Sigmoid colon (tissue), 7 donors: ENCODE data around the gene OTUB2. TPM values are rescaled to one million over a fixed set of nuclear protein-coding genes. Genes with fewer than 3 reads are reported as not detected.

Experiments used
- DNase-seq: peaks from one replicate; pipeline ENCODE4 v3.0.0-alpha.2; 2019
- H3K27ac ChIP-seq, 4 donors: fragments of 200-600 bp; sonication (generic); one replicate each; pipeline ENCODE4 v1.5.1; 2016 to 2019; ENCODE audit warnings: mild to moderate bottlenecking in 1 of 4
- H3K27me3 ChIP-seq, 3 donors: fragments of 200-600 bp; sonication (generic); one replicate each; pipeline ENCODE4 v1.5.1; 2019; ENCODE audit warnings: mild to moderate bottlenecking in 1 of 3
- H3K36me3 ChIP-seq, 4 donors: fragments of 200-600 bp; sonication (generic); one replicate each; pipeline ENCODE4 v1.5.1; 2016 to 2019
- H3K4me1 ChIP-seq, 4 donors: fragments of 200-600 bp; sonication (generic); one replicate each; pipeline ENCODE4 v1.5.1; 2017 to 2019
- H3K4me3 ChIP-seq, 4 donors: fragments of 200-600 bp; sonication (generic); one replicate each; pipeline ENCODE4 v1.5.1; 2017 to 2019; ENCODE audit warnings: mild to moderate bottlenecking in 2 of 4, moderate library complexity in 1 of 4
- H3K9me3 ChIP-seq, 4 donors: fragments of 200-600 bp in 3 of 4; sonication (generic) in 3 of 4; one replicate each; pipeline versions ENCODE4 v1.5.1 to v1.6.1; 2013 to 2019
- EP300 ChIP-seq, 4 donors: sonication (generic); formaldehyde crosslinking; IDR thresholded peaks; one replicate each; pipeline ENCODE4 v1.6.1; 2017; ENCODE audit warnings: antibody characterized with exemption in 4 of 4
- POLR2A ChIP-seq, 2 donors: fragments of 450-650 bp; IDR thresholded peaks; one replicate each; pipeline ENCODE4 v1.6.1; 2016; ENCODE audit warnings: antibody characterized with exemption in 2 of 2, mild to moderate bottlenecking in 2 of 2, moderate library complexity in 2 of 2
- POLR2AphosphoS5 ChIP-seq, 4 donors: sonication (generic); formaldehyde crosslinking; IDR thresholded peaks; one replicate each; pipeline ENCODE4 v1.6.1; 2017; ENCODE audit warnings: antibody characterized with exemption in 4 of 4
- WGBS, 2 donors: extraction: QIAGEN DNeasy Blood & Tissue Kit; methylation state at CpG; one replicate each; pipeline ENCODE4 v1.1.7; 2013; 5-methylcytosine and 5-hydroxymethylcytosine counted together
- intact Hi-C: fragments of 100-400 bp; cut with DNase I; formaldehyde crosslinking; loops from one replicate; pipeline ENCODE4 v1.15.1; 2023
- polyA plus RNA-seq, 3 donors: library from polyadenylated mRNA; stranded (reverse); fragments of 200-250 nt; gene quantifications; one replicate each; pipeline ENCODE4 v1.2.3, GENCODE V29; 2013
- total RNA-seq, 4 donors: library from RNA; depleted of rRNA; stranded (reverse); fragments of >200 nt; gene quantifications; one replicate each; pipeline ENCODE4 v1.1.0, GENCODE V29; 2016
- TF ChIP-seq, protein P1 (sequence below), 4 experiments: fragments of 450-650 bp in 3 of 4; fragments of 200-600 bp in 1 of 4; IDR thresholded peaks; one replicate each; pipeline ENCODE4 v1.5.1; 2016 to 2019; ENCODE audit warnings: antibody characterized with exemption in 4 of 4, mild to moderate bottlenecking in 3 of 4, moderate library complexity in 2 of 4
- donor health status: healthy with polysubstance abuse.
- donor health status: Bipolar disorder and iron deficiency.
- donor health status: healthy.

Gene OTUB2
- total and polyA plus RNA-seq, 7 donors = 0.14 to 2.3 (median 0.60) TPM

DNA sequence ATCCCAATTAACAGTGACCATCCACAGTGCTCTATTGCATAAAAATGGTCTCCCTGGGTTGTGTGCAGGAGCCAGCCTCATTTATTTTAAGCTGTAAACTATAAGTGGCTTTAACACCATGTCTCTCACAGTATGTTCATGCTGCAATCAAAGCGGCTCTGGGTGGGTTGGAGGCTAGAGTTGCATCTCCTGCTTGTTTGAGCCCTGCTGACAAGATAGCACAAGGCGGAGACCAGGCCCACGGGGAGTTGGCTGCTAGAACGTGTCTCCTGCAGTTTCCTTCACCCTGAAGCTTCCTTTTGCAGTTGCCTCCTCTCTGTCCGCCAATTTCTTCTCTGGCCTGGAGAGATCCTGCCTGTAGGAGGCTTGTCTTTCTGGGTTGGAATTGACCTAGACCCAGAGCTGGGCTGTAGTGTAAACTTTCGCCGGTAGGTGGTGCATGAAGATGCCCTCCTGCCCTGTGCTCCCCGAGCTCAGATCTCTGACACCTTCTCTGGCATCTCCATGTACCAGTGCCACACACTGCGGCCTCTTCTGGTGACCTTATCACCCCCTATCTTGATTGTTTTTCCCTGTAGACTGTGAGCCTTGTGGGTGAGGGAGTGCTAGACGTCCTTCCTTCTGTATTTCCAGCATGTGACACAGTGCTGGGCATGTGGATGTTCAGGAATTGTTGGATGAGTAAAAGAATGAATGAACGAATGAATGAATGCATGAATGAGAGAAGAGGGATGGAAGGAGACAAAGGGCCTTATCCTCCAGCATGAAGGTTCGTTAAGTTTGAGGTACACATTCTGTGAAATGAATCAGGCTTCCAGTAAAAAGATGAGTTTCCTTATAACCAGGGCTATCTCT is 10.4 kb downstream of the OTUB2 start:
- TF ChIP-seq POLR2AphosphoS5 (IDR thresholded peaks at IDR 0.05) (no peak), POLR2A (IDR thresholded peaks at IDR 0.05) (no peak), EP300 (IDR thresholded peaks at IDR 0.05) (no peak)
- TF ChIP-seq, protein P1, sequence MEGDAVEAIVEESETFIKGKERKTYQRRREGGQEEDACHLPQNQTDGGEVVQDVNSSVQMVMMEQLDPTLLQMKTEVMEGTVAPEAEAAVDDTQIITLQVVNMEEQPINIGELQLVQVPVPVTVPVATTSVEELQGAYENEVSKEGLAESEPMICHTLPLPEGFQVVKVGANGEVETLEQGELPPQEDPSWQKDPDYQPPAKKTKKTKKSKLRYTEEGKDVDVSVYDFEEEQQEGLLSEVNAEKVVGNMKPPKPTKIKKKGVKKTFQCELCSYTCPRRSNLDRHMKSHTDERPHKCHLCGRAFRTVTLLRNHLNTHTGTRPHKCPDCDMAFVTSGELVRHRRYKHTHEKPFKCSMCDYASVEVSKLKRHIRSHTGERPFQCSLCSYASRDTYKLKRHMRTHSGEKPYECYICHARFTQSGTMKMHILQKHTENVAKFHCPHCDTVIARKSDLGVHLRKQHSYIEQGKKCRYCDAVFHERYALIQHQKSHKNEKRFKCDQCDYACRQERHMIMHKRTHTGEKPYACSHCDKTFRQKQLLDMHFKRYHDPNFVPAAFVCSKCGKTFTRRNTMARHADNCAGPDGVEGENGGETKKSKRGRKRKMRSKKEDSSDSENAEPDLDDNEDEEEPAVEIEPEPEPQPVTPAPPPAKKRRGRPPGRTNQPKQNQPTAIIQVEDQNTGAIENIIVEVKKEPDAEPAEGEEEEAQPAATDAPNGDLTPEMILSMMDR (IDR thresholded peaks at IDR 0.05) = peak; percentile 67 to 88 (median 74)
- H3K9me3 ChIP-seq = no peaks in the 10 kb centered on the region
- 25 to 38% methylated on average over 12 of the region's 12 CpGs for WGBS, 2 donors
- no peak overlapping the region for H3K4me3 ChIP-seq
- H3K36me3 ChIP-seq = no peaks in the 10 kb centered on the region
- intact Hi-C loops = loop anchor here (2.0 to 5.0 kb wide), 2 partner anchors 100 to 141 kb away; no protein-coding TSS in a partner anchor
- peaks cover 0 to 7% (median 2%) of the 10 kb centered on the region in 4 donors for H3K4me1 ChIP-seq
- no peak for DNase-seq
- H3K27me3 ChIP-seq = no peaks in the 10 kb centered on the region
- H3K27ac ChIP-seq = no peak overlapping the region

DNA sequence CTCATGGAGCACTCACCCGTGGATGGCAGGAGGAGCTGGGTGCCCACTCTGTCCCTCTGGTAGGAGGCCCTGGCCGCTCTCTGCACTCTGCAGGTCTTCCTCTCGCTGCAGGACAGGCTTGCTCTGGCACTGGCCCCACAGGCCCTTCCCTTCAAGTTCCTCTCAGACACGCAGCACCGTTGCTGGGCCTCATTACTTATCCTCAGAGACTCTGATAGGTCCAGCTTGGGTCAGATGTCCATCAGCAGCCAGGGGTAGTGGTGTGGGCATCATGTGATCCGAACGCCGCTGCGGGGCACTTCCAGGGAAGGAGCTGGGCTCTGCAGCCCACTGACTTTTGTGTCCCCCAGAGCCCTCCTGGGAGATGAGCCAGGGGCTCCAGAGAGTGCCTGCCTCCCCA is 11.8 kb downstream of the OTUB2 start:
- Histone ChIP-seq H3K9me3 (no peaks in the 10 kb centered on the region), H3K4me3 (no peak overlapping the region), H3K36me3 (no peaks in the 10 kb centered on the region), H3K4me1 (peaks cover 0 to 18% (median 13%) of the 10 kb centered on the region in 4 donors), H3K27me3 (no peaks in the 10 kb centered on the region), H3K27ac (no peak overlapping the region)
- TF ChIP-seq POLR2A (IDR thresholded peaks at IDR 0.05) (no peak), POLR2AphosphoS5 (IDR thresholded peaks at IDR 0.05) (no peak), EP300 (IDR thresholded peaks at IDR 0.05) (no peak)
- TF ChIP-seq, protein P1 (IDR thresholded peaks at IDR 0.05) = no peak
- intact Hi-C loops = loop anchor here (2.0 to 5.0 kb wide), 2 partner anchors 99 to 139 kb away; no protein-coding TSS in a partner anchor
- WGBS, 2 donors = 90 to 91% methylated on average over 9 of the region's 9 CpGs
- no peak for DNase-seq

- 90 to 91% methylated on average over 7 of the region's 7 CpGs for WGBS, 2 donors
- DNase-seq = no peak
- H3K9me3 ChIP-seq = no peaks in the 10 kb centered on the region
- H3K27me3 ChIP-seq = no peaks in the 10 kb centered on the region
- H3K36me3 ChIP-seq = peaks cover 0 to 2% (median 0%) of the 10 kb centered on the region in 4 donors
- intact Hi-C loops = loop anchor here (5.0 kb wide), 1 partner anchor 139 kb away; no protein-coding TSS in a partner anchor
- H3K27ac ChIP-seq = no peak overlapping the region
- peaks cover 0 to 18% (median 13%) of the 10 kb centered on the region in 4 donors for H3K4me1 ChIP-seq
- H3K4me3 ChIP-seq = no peak overlapping the region
- no peak for TF ChIP-seq POLR2A (IDR thresholded peaks at IDR 0.05)
- no peak for TF ChIP-seq EP300 (IDR thresholded peaks at IDR 0.05)
Observed at GRCh38 chr14:94038510-94038909, 12.4 kb downstream of the OTUB2 start.

DNA sequence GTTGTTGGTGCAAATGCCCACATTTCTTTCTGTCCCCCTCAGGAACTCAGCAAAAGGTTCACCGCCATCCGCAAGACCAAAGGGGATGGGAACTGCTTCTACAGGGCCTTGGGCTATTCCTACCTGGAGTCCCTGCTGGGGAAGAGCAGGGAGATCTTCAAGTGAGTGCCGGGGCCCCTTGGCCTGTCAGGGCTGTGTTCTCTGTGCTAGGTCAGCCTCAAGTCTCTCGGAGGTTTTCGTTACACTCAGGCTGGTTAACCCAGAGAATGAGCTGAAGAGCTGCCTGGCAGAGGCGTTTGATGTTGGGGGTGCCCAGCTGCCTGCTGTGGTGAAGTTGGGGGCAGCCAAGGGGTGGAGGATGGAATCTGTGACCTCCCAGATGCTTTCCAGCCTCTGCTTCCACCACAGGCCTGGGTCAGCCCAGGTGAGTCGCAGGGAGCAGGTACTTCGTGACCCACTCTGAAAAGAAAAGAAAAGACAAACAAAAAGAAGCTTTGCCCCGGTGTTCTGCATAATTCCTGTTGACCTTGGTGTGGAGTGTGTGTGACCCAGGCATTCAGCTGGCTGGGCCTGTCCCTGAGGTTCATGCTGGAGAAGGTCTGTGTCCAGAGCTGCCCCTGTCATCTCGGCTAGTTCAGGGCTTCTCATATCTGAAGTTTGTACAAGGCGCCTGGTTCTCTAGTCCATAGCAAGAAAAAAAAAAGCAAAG is 12.9 kb downstream of the OTUB2 start:
- Histone ChIP-seq H3K9me3 (no peaks in the 10 kb centered on the region), H3K4me3 (no peak overlapping the region), H3K36me3 (peaks cover 0 to 5% (median 0%) of the 10 kb centered on the region in 4 donors), H3K4me1 (peaks cover 0 to 18% (median 13%) of the 10 kb centered on the region in 4 donors), H3K27ac (no peak overlapping the region), H3K27me3 (no peaks in the 10 kb centered on the region)
- 90 to 91% methylated on average over 11 of the region's 11 CpGs for WGBS, 2 donors
- TF ChIP-seq POLR2AphosphoS5 (IDR thresholded peaks at IDR 0.05) = no peak
- TF ChIP-seq POLR2A (IDR thresholded peaks at IDR 0.05) = no peak
- intact Hi-C loops = loop anchor here (5.0 kb wide), 1 partner anchor 138 kb away; no protein-coding TSS in a partner anchor
- no peak for DNase-seq

- Histone ChIP-seq H3K36me3 (peaks cover 0 to 16% (median 1%) of the 10 kb centered on the region in 4 donors), H3K27ac (no peak overlapping the region), H3K27me3 (no peaks in the 10 kb centered on the region), H3K4me3 (no peak overlapping the region), H3K9me3 (no peaks in the 10 kb centered on the region), H3K4me1 (peaks cover 0 to 18% (median 13%) of the 10 kb centered on the region in 4 donors)
- TF ChIP-seq POLR2A (IDR thresholded peaks at IDR 0.05) = no peak
- TF ChIP-seq POLR2AphosphoS5 (IDR thresholded peaks at IDR 0.05) = no peak
- TF ChIP-seq, protein P1 (IDR thresholded peaks at IDR 0.05) = no peak
- TF ChIP-seq EP300 (IDR thresholded peaks at IDR 0.05) = no peak
- intact Hi-C loops = no loop called here
- 87 to 91% methylated on average over 5 of the region's 5 CpGs for WGBS, 2 donors
- DNase-seq = no peak
Observed at GRCh38 chr14:94040247-94040646, 14.1 kb downstream of the OTUB2 start.
